Measurements from ENCODE around the gene ADORA1.

DNA sequence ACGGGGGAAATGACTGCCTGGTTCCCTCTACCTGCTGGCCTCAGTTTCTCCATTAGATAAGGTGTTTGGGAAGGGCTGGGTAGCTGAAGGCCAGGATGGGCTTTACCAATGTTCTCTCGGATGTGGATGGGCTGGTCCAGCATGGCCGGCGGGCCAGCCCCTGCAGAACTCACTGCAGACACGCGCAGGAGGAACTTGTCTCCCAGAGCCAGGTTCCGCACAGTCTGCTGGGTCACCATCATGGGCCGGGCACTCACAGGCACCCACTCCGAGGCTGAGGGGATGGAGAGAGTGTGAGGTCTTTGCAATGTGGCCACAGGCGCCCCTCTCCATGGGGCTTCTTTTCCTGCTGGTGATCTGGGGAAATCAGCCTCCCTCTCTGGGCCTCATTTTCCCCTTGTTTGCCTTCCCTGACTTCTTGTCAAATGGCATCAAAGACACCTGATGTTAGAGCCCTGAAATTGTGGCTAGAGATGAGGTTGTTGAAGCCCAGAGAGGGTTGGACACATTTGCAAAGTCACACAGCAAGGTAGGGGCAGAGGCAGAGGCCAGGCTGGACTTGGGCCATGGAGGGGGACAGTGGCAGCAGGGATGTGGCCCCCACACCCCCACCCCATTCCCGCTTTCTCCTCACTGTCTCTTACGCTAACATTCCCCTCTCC, 46.9 kb downstream of the ADORA1 start:
- TF ChIP-seq, protein P1, sequence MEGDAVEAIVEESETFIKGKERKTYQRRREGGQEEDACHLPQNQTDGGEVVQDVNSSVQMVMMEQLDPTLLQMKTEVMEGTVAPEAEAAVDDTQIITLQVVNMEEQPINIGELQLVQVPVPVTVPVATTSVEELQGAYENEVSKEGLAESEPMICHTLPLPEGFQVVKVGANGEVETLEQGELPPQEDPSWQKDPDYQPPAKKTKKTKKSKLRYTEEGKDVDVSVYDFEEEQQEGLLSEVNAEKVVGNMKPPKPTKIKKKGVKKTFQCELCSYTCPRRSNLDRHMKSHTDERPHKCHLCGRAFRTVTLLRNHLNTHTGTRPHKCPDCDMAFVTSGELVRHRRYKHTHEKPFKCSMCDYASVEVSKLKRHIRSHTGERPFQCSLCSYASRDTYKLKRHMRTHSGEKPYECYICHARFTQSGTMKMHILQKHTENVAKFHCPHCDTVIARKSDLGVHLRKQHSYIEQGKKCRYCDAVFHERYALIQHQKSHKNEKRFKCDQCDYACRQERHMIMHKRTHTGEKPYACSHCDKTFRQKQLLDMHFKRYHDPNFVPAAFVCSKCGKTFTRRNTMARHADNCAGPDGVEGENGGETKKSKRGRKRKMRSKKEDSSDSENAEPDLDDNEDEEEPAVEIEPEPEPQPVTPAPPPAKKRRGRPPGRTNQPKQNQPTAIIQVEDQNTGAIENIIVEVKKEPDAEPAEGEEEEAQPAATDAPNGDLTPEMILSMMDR (conservative IDR thresholded peaks at IDR 0.05 in 1 of 2, IDR thresholded peaks at IDR 0.05 in 1 of 2; ENCODE audit: extremely low read depth in 1 of 2, insufficient read depth in 1 of 2, low read depth in 1 of 2, low read length in 2 of 2), result no peak
- TF ChIP-seq EZH2 (IDR thresholded peaks at IDR 0.05; ENCODE audit: borderline replicate concordance, low read length), result no peak
